A549 (cell line): ENCODE results near the gene LRRC4C.

ENCODE experiments used
- CHD2 ChIP-seq: fragments of 150-350 bp; IDR thresholded peaks from 2 replicates; pipeline ENCODE4 v1.6.1; 2014; ENCODE audit warnings: low read length; ENCODE audit not compliant: partially characterized antibody
- CTCF ChIP-seq: fragments of >200 bp; sonication (Bioruptor Twin); formaldehyde crosslinking; IDR thresholded peaks from 3 replicates; pipeline ENCODE4 v1.5.1; 2016

GRCh38 chr11:41145420-41145819 is 314.0 kb downstream of the LRRC4C start:
- TF ChIP-seq CHD2: no peak
- TF ChIP-seq CTCF: no peak
